ENCODE measurements around the gene KMT5B.
"Not testable (repeated sequence)": the region's sequence is repeated elsewhere in the genome, so short reads cannot be mapped to it uniquely, and the experiment has no call there.

GRCh38 chr11:68243847-68244246 lies 30.8 kb upstream of the KMT5B start:
- not testable (repeated sequence) for TF ChIP-seq CTCF (conservative IDR thresholded peaks at IDR 0.05); EZH2 (IDR thresholded peaks at IDR 0.05; ENCODE audit: low read depth)

Measured in PC-9 (cell line).